Measurements from ENCODE around the gene MCUR1. TPM values are rescaled to one million over a fixed set of nuclear protein-coding genes. Genes with fewer than 3 reads are reported as not detected.
A peak's percentile ranks its signal among the peaks of the same experiment; 100 is the strongest.
"Not testable (repeated sequence)": the region's sequence is repeated elsewhere in the genome, so short reads cannot be mapped to it uniquely, and the experiment has no call there.

The MCUR1 gene
- total and polyA plus RNA-seq, 4 donors, result 8.0 to 42.1 (median 20.6) TPM

- no peak overlapping the region for H3K9ac ChIP-seq (ENCODE audit: insufficient read depth in 1 of 2, low read length in 2 of 2)
- H3K9me3 ChIP-seq (ENCODE audit: control insufficient read depth in 4 of 4, insufficient read depth in 3 of 4, low read length in 3 of 4), result no peaks in the 10 kb centered on the region
- WGBS, 2 donors, result 43 to 85% methylated on average over 3 of the region's 3 CpGs
- no peak for ATAC-seq (ENCODE audit: insufficient read depth, low FRiP score)
- no peaks in the 10 kb centered on the region for H3K36me3 ChIP-seq (ENCODE audit: control insufficient read depth in 4 of 4, insufficient read depth in 4 of 4, low read length in 4 of 4)
- DNase-seq, result peak in 2 of 3 donors; percentile 43 to 44
- H3K4me1 ChIP-seq (ENCODE audit: control insufficient read depth in 5 of 5, insufficient read depth in 5 of 5, low read length in 5 of 5), result peaks cover 0 to 15% (median 0%) of the 10 kb centered on the region in 5 donors
- no peaks in the 10 kb centered on the region for H3K27me3 ChIP-seq (ENCODE audit: control insufficient read depth in 3 of 3, insufficient read depth in 3 of 3, low read length in 2 of 3)
- no peak for TF ChIP-seq CTCF (IDR thresholded peaks at IDR 0.05; ENCODE audit: control extremely low read depth, extremely low read depth)
- no peak overlapping the region for H3K27ac ChIP-seq (ENCODE audit: low read depth in 1 of 2, low read length in 1 of 2)
- no peak overlapping the region for H3K4me3 ChIP-seq
Measured at GRCh38 chr6:13838616-13839015, 24.3 kb upstream of the MCUR1 start.

- Histone ChIP-seq H3K36me3 (ENCODE audit: control insufficient read depth in 4 of 4, insufficient read depth in 4 of 4, low read length in 4 of 4) (no peaks in the 10 kb centered on the region), H3K9ac (ENCODE audit: insufficient read depth in 1 of 2, low read length in 2 of 2) (no peak overlapping the region), H3K4me3 (no peak overlapping the region), H3K4me1 (ENCODE audit: control insufficient read depth in 5 of 5, insufficient read depth in 5 of 5, low read length in 5 of 5) (peaks cover 0 to 15% (median 0%) of the 10 kb centered on the region in 5 donors), H3K27ac (ENCODE audit: low read depth in 1 of 2, low read length in 1 of 2) (no peak overlapping the region), H3K27me3 (ENCODE audit: control insufficient read depth in 3 of 3, insufficient read depth in 3 of 3, low read length in 2 of 3) (no peaks in the 10 kb centered on the region), H3K9me3 (ENCODE audit: control insufficient read depth in 4 of 4, insufficient read depth in 3 of 4, low read length in 3 of 4) (no peaks in the 10 kb centered on the region)
- DNase-seq (no peak), ATAC-seq (ENCODE audit: insufficient read depth, low FRiP score) (no peak)
- WGBS, 2 donors, result 89% methylated on average over 5 of the region's 5 CpGs
- no peak for TF ChIP-seq CTCF (IDR thresholded peaks at IDR 0.05; ENCODE audit: control extremely low read depth, extremely low read depth)
Measured at GRCh38 chr6:13836170-13836569, 21.8 kb upstream of the MCUR1 start.

GRCh38 chr6:13834790-13835189 is 20.4 kb upstream of the MCUR1 start:
- H3K9ac ChIP-seq (ENCODE audit: insufficient read depth in 1 of 2, low read length in 2 of 2), result no peak overlapping the region
- no peak overlapping the region for H3K4me3 ChIP-seq

GRCh38 chr6:13834018-13834417 is 19.7 kb upstream of the MCUR1 start:
- not testable (repeated sequence) for H3K36me3 ChIP-seq (ENCODE audit: control insufficient read depth in 4 of 4, insufficient read depth in 4 of 4, low read length in 4 of 4); H3K9ac ChIP-seq (ENCODE audit: insufficient read depth in 1 of 2, low read length in 2 of 2); H3K27me3 ChIP-seq (ENCODE audit: control insufficient read depth in 3 of 3, insufficient read depth in 3 of 3, low read length in 2 of 3); H3K4me1 ChIP-seq (ENCODE audit: control insufficient read depth in 5 of 5, insufficient read depth in 5 of 5, low read length in 5 of 5); H3K9me3 ChIP-seq (ENCODE audit: control insufficient read depth in 4 of 4, insufficient read depth in 3 of 4, low read length in 3 of 4); H3K4me3 ChIP-seq; DNase-seq; H3K27ac ChIP-seq (ENCODE audit: low read depth in 1 of 2, low read length in 1 of 2); ATAC-seq (ENCODE audit: insufficient read depth, low FRiP score)
- 76 to 91% methylated on average over 5 of the region's 5 CpGs for WGBS, 2 donors

More at GRCh38 chr6:13834790-13835189, 20.4 kb upstream of the MCUR1 start:
- WGBS, 2 donors, result 5 to 21% methylated on average over 1 of the region's 1 CpG
- Histone ChIP-seq H3K9me3 (ENCODE audit: control insufficient read depth in 4 of 4, insufficient read depth in 3 of 4, low read length in 3 of 4) (no peaks in the 10 kb centered on the region), H3K36me3 (ENCODE audit: control insufficient read depth in 4 of 4, insufficient read depth in 4 of 4, low read length in 4 of 4) (no peaks in the 10 kb centered on the region), H3K27me3 (ENCODE audit: control insufficient read depth in 3 of 3, insufficient read depth in 3 of 3, low read length in 2 of 3) (no peaks in the 10 kb centered on the region), H3K4me1 (ENCODE audit: control insufficient read depth in 5 of 5, insufficient read depth in 5 of 5, low read length in 5 of 5) (peaks cover 0 to 7% (median 0%) of the 10 kb centered on the region in 5 donors), H3K27ac (ENCODE audit: low read depth in 1 of 2, low read length in 1 of 2) (no peak overlapping the region)
- no peak for TF ChIP-seq CTCF (IDR thresholded peaks at IDR 0.05; ENCODE audit: control extremely low read depth, extremely low read depth)
- ATAC-seq (ENCODE audit: insufficient read depth, low FRiP score) (no peak), DNase-seq (no peak)

Data from lung (tissue), 12 donors.